Activated T-cell treated with anti-CD3 and anti-CD28 coated beads, Interleukin-2, amount 50 U/mL, for 24 hours (primary cell): ENCODE data around the gene GMCL2.
"Not testable (repeated sequence)": the region's sequence is repeated elsewhere in the genome, so short reads cannot be mapped to it uniquely, and the experiment has no call there.

ENCODE experiments used
- DNase-seq: peaks from one replicate; pipeline ENCODE4 v3.0.0-alpha.2; 2020
- H3K27ac Mint-ChIP-seq: 2 replicates; pipeline ENCODE4 v1.8.0; 2020; ENCODE audit warnings: mild to moderate bottlenecking, mixed read lengths
- H3K27me3 Mint-ChIP-seq: 2 replicates; pipeline ENCODE4 v1.8.0; 2020; ENCODE audit warnings: mixed read lengths
- H3K36me3 Mint-ChIP-seq: 2 replicates; pipeline ENCODE4 v1.8.0; 2020; ENCODE audit warnings: low read depth, mixed read lengths
- H3K4me1 Mint-ChIP-seq: 2 replicates; pipeline ENCODE4 v1.8.0; 2020; ENCODE audit warnings: low read depth, mixed read lengths
- H3K4me3 Mint-ChIP-seq: 2 replicates; pipeline ENCODE4 v1.8.0; 2020; ENCODE audit warnings: mild to moderate bottlenecking, moderate library complexity, mixed read lengths
- H3K9me3 Mint-ChIP-seq: 2 replicates; pipeline ENCODE4 v1.8.0; 2020; ENCODE audit warnings: mixed read lengths

GMCL2 gene

DNA sequence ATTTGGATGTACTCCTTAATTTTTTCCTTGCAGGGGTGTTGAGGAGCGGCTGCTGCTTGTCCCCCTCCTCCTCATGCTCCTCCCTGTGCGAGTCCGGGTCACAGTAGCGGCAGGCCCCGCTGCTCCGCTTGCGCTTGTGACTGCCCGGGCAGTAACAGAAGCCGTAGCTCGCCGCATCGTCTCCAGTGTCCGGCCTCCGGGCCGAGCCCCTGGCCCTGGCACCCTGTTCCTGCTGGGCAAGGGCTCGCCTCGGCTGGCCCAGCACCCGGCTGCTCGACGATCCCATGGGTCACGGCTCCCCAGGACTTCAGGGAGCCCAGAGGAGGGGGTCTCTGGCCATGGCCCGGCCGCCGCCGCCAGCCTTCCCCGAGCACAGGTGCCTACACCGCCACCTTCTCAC is at the start of gene GMCL2:
Gene GMCL2 (minus strand): TSS at position 358 of the 400 bp plus-strand sequence. CDS start 72 bp downstream, at position 286.
- H3K9me3 Mint-ChIP-seq: no peaks in the 10 kb centered on the region
- H3K27ac Mint-ChIP-seq: no peak within 1 kb of the TSS
- H3K4me1 Mint-ChIP-seq: peaks cover 6% of the 10 kb centered on the region
- H3K36me3 Mint-ChIP-seq: no peaks in the 10 kb centered on the region
- peaks cover 12% of the 10 kb centered on the region for H3K27me3 Mint-ChIP-seq
- no peak within 1 kb of the TSS for H3K4me3 Mint-ChIP-seq
- no peak for DNase-seq

GRCh38 chr5:178236679-178237078 is 49.5 kb upstream of the GMCL2 start:
- no peaks in the 10 kb centered on the region for H3K27me3 Mint-ChIP-seq
- H3K9me3 Mint-ChIP-seq: no peaks in the 10 kb centered on the region
- H3K4me1 Mint-ChIP-seq: peaks cover 47% of the 10 kb centered on the region
- no peak for DNase-seq
- no peak overlapping the region for H3K4me3 Mint-ChIP-seq
- no peak overlapping the region for H3K27ac Mint-ChIP-seq
- H3K36me3 Mint-ChIP-seq: peaks cover 3% of the 10 kb centered on the region

- DNase-seq: no peak
- H3K27me3 Mint-ChIP-seq: no peaks in the 10 kb centered on the region
- H3K36me3 Mint-ChIP-seq: peaks cover 9% of the 10 kb centered on the region
- H3K4me1 Mint-ChIP-seq: peaks cover 47% of the 10 kb centered on the region
- H3K27ac Mint-ChIP-seq: no peak overlapping the region
- no peaks in the 10 kb centered on the region for H3K9me3 Mint-ChIP-seq
- no peak overlapping the region for H3K4me3 Mint-ChIP-seq
These were observed 49.0 kb upstream of the GMCL2 start for GRCh38 chr5:178236126-178236525.

DNA sequence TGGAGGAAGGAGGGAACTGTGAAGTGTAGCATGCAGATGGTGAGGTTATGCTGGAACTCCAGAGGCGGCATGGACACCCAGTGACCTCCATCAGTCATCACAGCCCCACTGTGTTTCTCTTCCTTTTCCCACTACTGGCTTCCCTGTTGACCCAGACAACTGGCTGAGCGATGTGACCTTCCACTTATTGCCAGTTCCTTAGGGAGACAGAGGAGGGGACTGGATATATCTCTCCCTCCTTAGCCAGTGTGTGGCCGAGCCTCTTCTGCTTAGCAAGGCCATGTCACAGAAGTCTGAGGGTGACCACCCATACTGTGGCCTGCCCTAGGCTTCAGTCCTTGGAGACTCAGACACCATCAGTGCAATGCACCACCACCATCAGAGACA is 48.4 kb upstream of the GMCL2 start:
- Mint-ChIP-seq H3K9me3 (no peaks in the 10 kb centered on the region), H3K4me1 (peaks cover 47% of the 10 kb centered on the region), H3K36me3 (peaks cover 14% of the 10 kb centered on the region), H3K4me3 (no peak overlapping the region), H3K27ac (no peak overlapping the region), H3K27me3 (no peaks in the 10 kb centered on the region)
- no peak for DNase-seq

DNA sequence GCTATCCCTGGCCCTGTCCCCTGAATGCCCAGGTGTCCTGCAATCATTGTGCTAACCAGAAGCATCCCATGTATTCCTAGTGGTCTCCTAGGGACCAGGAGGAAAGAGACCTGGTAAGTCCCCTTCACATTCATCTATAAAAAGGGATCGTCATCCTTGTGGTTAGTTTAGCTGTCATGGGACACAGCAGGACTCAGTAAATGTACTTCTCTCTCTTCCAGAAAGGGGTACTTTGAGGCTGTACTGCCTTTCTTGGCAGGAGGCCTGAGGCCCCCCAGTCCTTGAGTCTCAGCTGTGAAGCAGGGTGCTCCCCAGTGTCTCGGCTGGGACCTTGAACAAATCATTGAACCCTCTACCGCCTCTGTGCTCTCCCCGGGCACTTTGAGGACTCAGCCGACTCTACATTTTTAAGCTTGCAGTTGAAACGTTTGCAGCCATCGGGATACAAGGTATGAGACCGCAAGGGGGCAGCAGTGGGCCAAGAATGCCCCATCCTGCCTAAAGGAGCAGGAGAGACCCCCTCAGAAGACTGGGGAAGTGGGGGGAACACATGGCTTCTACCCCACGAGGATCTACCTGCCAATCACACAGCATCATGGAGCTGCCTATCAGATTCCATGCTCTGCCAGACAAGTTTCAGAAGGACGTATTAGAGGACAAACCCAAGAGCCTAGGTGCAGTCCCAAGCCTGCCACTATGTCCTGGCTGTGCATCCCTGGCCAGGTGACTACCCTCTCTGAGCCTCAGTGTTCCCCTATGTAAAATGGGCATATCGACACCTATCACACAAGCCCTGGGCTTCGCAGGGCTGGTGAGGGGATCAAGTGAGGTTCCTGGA is 47.8 kb upstream of the GMCL2 start:
- Mint-ChIP-seq H3K27me3 (no peaks in the 10 kb centered on the region), H3K27ac (no peak overlapping the region), H3K36me3 (peaks cover 20% of the 10 kb centered on the region), H3K4me3 (no peak overlapping the region), H3K9me3 (no peaks in the 10 kb centered on the region), H3K4me1 (peaks cover 50% of the 10 kb centered on the region)
- peak; percentile 85 for DNase-seq

DNA sequence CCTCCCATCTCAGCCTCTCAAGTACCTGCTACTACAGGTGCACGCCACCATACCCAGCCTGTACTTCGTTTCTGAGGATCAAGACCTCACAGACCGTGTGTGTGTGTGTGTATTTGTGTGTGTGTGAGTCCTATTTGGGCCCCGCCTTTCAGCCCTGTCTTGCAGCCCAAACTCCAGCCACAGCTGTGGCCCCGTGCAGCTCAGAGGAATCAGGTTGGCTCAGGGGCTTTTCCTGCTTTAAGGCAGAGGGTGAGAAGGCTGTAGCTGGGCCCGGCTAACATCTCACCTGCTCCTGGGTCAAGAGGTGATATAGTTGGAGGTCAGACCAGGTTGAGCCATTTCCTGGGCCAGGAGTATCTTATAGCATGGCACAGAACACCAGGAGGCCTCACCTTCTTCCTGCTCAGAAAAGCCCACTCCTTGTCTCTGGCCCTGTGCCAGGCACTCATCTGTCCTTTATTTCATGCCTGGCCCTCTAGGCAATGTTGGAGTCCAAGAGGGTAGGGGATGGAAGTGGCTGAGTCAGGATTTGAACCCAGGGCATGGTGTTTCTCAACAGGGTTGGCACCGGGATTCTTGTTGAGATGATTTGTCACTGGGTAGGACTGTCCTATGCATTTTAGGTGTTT is 47.1 kb upstream of the GMCL2 start:
- Mint-ChIP-seq H3K4me1 (peaks cover 54% of the 10 kb centered on the region), H3K27me3 (no peaks in the 10 kb centered on the region), H3K27ac (no peak overlapping the region), H3K9me3 (no peaks in the 10 kb centered on the region), H3K4me3 (no peak overlapping the region), H3K36me3 (peaks cover 28% of the 10 kb centered on the region)
- DNase-seq: no peak

- peak overlapping the region; percentile 87 for H3K27ac Mint-ChIP-seq
- H3K27me3 Mint-ChIP-seq: no peaks in the 10 kb centered on the region
- peaks cover 54% of the 10 kb centered on the region for H3K4me1 Mint-ChIP-seq
These were observed 45.8 kb upstream of the GMCL2 start for GRCh38 chr5:178232920-178233429.

GRCh38 chr5:178232124-178232919 is 45.2 kb upstream of the GMCL2 start, which contains the start of gene PHYKPL:
Gene PHYKPL, minus strand, starts transcription at chr5:178232802. Its CDS starts 252 bp downstream, at chr5:178232550.
- Mint-ChIP-seq H3K9me3 (no peaks in the 10 kb centered on the region), H3K4me1 (peaks cover 58% of the 10 kb centered on the region), H3K4me3 (peak within 1 kb of the TSS; percentile 92), H3K36me3 (peaks cover 47% of the 10 kb centered on the region), H3K27me3 (no peaks in the 10 kb centered on the region), H3K27ac (peak within 1 kb of the TSS; percentile 96)
- peak; percentile 86 for DNase-seq

More at GRCh38 chr5:178232920-178233429, 45.8 kb upstream of the GMCL2 start:
- no peak for DNase-seq
- H3K36me3 Mint-ChIP-seq: peaks cover 40% of the 10 kb centered on the region
- H3K9me3 Mint-ChIP-seq: no peaks in the 10 kb centered on the region
- H3K4me3 Mint-ChIP-seq: peak overlapping the region; percentile 92

- no peaks in the 10 kb centered on the region for H3K27me3 Mint-ChIP-seq
- H3K27ac Mint-ChIP-seq: peak overlapping the region; percentile 96
- no peaks in the 10 kb centered on the region for H3K9me3 Mint-ChIP-seq
- H3K36me3 Mint-ChIP-seq: peaks cover 54% of the 10 kb centered on the region
- H3K4me3 Mint-ChIP-seq: peak overlapping the region; percentile 92
- H3K4me1 Mint-ChIP-seq: peaks cover 57% of the 10 kb centered on the region
- peak; percentile 57 for DNase-seq
These were observed 44.5 kb upstream of the GMCL2 start for GRCh38 chr5:178231539-178232123.

- Mint-ChIP-seq H3K27ac (peak overlapping the region; percentile 96), H3K4me3 (peak overlapping the region; percentile 92), H3K27me3 (no peaks in the 10 kb centered on the region), H3K4me1 (peaks cover 54% of the 10 kb centered on the region), H3K9me3 (no peaks in the 10 kb centered on the region), H3K36me3 (peaks cover 59% of the 10 kb centered on the region)
- no peak for DNase-seq
These were observed 43.8 kb upstream of the GMCL2 start for GRCh38 chr5:178230879-178231538.

GRCh38 chr5:178229861-178230260 is 42.7 kb upstream of the GMCL2 start:
- Mint-ChIP-seq H3K27ac (peak overlapping the region; percentile 85), H3K4me1 (peaks cover 52% of the 10 kb centered on the region), H3K4me3 (peak overlapping the region; percentile 92), H3K36me3 (peaks cover 70% of the 10 kb centered on the region), H3K27me3 (no peaks in the 10 kb centered on the region), H3K9me3 (no peaks in the 10 kb centered on the region)
- DNase-seq: no peak

GRCh38 chr5:178229111-178229510 is 41.9 kb upstream of the GMCL2 start:
- not testable (repeated sequence) for DNase-seq, H3K27me3 Mint-ChIP-seq, H3K9me3 Mint-ChIP-seq
- H3K27ac Mint-ChIP-seq: peak overlapping the region; percentile 85
- H3K36me3 Mint-ChIP-seq: peaks cover 78% of the 10 kb centered on the region
- H3K4me1 Mint-ChIP-seq: peaks cover 51% of the 10 kb centered on the region
- H3K4me3 Mint-ChIP-seq: peak overlapping the region; percentile 92

GRCh38 chr5:178228609-178229008 is 41.4 kb upstream of the GMCL2 start:
- Mint-ChIP-seq H3K4me1 (peaks cover 52% of the 10 kb centered on the region), H3K9me3 (no peaks in the 10 kb centered on the region), H3K27ac (peak overlapping the region; percentile 13)

More at GRCh38 chr5:178228609-178229008, 41.4 kb upstream of the GMCL2 start:
- no peak overlapping the region for H3K4me3 Mint-ChIP-seq
- H3K27me3 Mint-ChIP-seq: no peaks in the 10 kb centered on the region
- H3K36me3 Mint-ChIP-seq: peaks cover 83% of the 10 kb centered on the region
- no peak for DNase-seq
